Measurements from ENCODE around the gene LIN28A. TPM values are rescaled to one million over a fixed set of nuclear protein-coding genes. Genes with fewer than 3 reads are reported as not detected.

The LIN28A gene
- total RNA-seq, 4 donors from 2014 or later = 0.14 TPM; not detected in 3

DNA sequence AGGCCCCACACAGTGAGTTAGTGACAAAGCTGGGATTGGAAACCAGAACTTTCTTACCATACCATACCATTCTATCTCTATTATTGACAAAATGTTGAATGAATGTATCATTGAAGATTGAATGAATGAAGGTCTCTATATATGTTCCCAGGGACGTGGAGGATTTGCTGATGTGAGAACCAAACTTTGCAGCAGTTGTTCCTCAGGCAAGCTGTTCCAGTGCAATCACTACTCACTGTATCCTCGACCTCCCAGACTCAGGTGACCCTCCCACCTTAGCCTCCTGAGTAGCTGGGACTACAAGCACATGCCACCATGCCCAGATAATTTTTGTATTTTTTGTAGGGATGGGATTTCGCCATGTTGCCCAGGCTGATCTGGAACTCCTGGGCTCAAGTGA, 11.6 kb upstream of the LIN28A start:
- TF ChIP-seq, protein P1, sequence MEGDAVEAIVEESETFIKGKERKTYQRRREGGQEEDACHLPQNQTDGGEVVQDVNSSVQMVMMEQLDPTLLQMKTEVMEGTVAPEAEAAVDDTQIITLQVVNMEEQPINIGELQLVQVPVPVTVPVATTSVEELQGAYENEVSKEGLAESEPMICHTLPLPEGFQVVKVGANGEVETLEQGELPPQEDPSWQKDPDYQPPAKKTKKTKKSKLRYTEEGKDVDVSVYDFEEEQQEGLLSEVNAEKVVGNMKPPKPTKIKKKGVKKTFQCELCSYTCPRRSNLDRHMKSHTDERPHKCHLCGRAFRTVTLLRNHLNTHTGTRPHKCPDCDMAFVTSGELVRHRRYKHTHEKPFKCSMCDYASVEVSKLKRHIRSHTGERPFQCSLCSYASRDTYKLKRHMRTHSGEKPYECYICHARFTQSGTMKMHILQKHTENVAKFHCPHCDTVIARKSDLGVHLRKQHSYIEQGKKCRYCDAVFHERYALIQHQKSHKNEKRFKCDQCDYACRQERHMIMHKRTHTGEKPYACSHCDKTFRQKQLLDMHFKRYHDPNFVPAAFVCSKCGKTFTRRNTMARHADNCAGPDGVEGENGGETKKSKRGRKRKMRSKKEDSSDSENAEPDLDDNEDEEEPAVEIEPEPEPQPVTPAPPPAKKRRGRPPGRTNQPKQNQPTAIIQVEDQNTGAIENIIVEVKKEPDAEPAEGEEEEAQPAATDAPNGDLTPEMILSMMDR (IDR thresholded peaks at IDR 0.05) = no peak
- no peak for TF ChIP-seq POLR2A (IDR thresholded peaks at IDR 0.05)
- no peak for DNase-seq
- H3K4me1 ChIP-seq = no peaks in the 10 kb centered on the region
- H3K27ac ChIP-seq = no peak overlapping the region
- intact Hi-C loops (cut with DNase I; ENCODE audit: low total_unique reads) = no loop called here
- no peaks in the 10 kb centered on the region for H3K36me3 ChIP-seq
- H3K4me3 ChIP-seq = no peak overlapping the region
- no peaks in the 10 kb centered on the region for H3K27me3 ChIP-seq
- no peaks in the 10 kb centered on the region for H3K9me3 ChIP-seq

DNA sequence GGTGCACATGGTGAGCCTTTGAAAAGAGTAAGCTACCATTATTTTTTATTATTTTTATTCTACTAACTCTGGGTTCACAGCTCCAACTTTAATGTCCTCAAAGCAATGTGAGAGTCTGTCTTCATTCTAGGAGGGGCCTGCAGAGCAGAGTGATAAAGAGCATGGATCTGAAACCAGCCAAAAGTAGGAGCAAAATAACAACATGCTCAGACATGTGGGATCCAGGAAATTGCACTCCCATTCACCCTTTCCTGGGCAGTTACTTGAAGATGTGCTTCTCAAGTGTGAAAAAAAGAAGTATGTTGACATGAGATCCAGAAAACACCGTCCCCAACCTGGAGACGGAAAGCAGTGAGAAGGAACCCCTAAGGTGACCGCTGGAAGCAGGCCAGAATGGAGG, 8.7 kb upstream of the LIN28A start:
- Histone ChIP-seq H3K4me3 (no peak overlapping the region), H3K36me3 (no peaks in the 10 kb centered on the region), H3K27ac (no peak overlapping the region), H3K4me1 (no peaks in the 10 kb centered on the region), H3K9me3 (no peaks in the 10 kb centered on the region), H3K27me3 (no peaks in the 10 kb centered on the region)
- intact Hi-C loops (cut with DNase I; ENCODE audit: low total_unique reads) = no loop called here
- no peak for TF ChIP-seq POLR2A (IDR thresholded peaks at IDR 0.05)
- TF ChIP-seq, protein P1 (IDR thresholded peaks at IDR 0.05) = no peak
- DNase-seq = no peak

DNA sequence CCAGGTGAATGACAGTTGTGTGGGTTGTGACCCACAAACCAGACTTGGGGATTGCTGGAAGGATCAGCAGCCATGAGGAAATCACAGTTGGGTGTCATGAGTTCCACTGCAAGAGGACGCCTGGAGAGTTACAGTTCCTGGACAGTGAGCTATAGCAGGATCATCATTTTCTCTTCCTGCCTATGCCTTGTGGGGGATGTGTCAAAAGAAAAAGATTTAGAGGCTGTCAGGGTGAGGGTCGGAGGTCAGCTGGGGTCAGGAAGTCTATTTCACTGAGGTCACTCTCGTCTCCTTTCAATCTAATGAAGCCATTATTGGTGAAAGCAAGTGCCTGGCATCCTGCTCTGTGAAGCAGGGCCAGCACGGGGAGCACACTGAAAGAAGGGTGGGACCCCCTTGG, 7.0 kb upstream of the LIN28A start:
- intact Hi-C loops (cut with DNase I; ENCODE audit: low total_unique reads) = no loop called here
- TF ChIP-seq POLR2A (IDR thresholded peaks at IDR 0.05) = no peak
- TF ChIP-seq, protein P1 (IDR thresholded peaks at IDR 0.05) = no peak

DNA sequence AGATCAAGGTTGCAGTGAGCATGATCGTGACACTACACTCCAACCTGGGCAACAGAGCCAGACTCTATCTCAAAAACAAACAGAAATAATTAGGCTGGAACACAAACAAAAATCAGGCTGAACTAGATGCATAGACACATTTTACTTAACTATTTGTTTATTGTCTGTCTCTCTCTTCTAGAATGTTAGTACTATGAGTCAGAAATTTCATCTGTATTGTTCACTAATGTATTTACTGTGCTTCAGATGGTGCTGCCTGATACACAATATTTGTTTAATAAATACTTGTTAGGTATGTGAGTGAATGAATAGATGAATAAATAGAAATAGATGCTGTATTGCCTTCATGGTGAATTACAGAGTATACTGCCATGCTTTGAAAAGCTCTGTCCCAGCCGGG, 6.0 kb upstream of the LIN28A start:
- H3K27ac ChIP-seq = no peak overlapping the region
- TF ChIP-seq, protein P1 (IDR thresholded peaks at IDR 0.05) = no peak
- no peak for TF ChIP-seq POLR2A (IDR thresholded peaks at IDR 0.05)
- DNase-seq = no peak
- intact Hi-C loops (cut with DNase I; ENCODE audit: low total_unique reads) = no loop called here
- H3K36me3 ChIP-seq = no peaks in the 10 kb centered on the region
- H3K27me3 ChIP-seq = no peaks in the 10 kb centered on the region
- H3K4me1 ChIP-seq = no peaks in the 10 kb centered on the region
- no peaks in the 10 kb centered on the region for H3K9me3 ChIP-seq
- no peak overlapping the region for H3K4me3 ChIP-seq

More for the DNA sequence above, 7.0 kb upstream of the LIN28A start:
- Histone ChIP-seq H3K27me3 (no peaks in the 10 kb centered on the region), H3K27ac (no peak overlapping the region), H3K4me3 (no peak overlapping the region), H3K4me1 (no peaks in the 10 kb centered on the region), H3K36me3 (no peaks in the 10 kb centered on the region), H3K9me3 (no peaks in the 10 kb centered on the region)
- DNase-seq = no peak

DNA sequence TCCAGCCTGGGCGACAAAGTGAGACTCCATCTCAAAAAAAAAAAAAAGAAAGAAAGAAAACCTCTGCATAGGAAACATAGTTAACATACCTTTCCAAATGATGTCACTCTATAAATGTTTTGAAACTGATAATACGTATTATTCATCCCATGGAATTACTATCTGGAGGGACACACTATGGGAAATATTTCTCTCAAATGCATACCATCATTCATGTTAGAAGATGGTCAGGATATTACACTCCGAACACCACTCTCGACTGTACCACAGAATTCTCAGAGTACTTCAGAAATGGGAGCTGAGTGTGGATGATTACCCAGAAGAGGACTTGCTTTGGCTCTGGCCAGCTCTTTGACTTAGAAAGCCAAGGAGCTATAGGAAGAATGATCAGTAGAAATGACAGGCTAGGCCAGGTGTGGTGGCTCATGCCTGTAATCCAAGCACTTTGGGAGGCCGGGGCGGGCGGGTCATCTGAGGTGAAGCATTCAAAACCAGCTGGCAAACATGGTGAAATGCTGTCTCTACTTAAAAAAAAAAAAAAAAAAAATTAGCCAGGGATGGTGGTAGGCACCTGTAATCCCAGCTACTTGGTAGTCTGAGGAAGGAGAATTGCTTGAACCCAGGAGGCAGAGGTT, 5.2 kb upstream of the LIN28A start:
- no peak for DNase-seq
- Histone ChIP-seq H3K36me3 (no peaks in the 10 kb centered on the region), H3K4me1 (no peaks in the 10 kb centered on the region), H3K27me3 (peaks cover 0 to 6% of the 10 kb centered on the region in 2 donors), H3K4me3 (no peak overlapping the region), H3K27ac (no peak overlapping the region), H3K9me3 (no peaks in the 10 kb centered on the region)
- intact Hi-C loops (cut with DNase I; ENCODE audit: low total_unique reads) = no loop called here
- TF ChIP-seq, protein P1 (IDR thresholded peaks at IDR 0.05) = no peak
- no peak for TF ChIP-seq POLR2A (IDR thresholded peaks at IDR 0.05)

Measured in uterus (tissue), 4 donors.